AG04449 (cell line): ENCODE results near the gene DPF3.

Experiments
- CTCF ChIA-PET: fragments of 350-600 bp; formaldehyde crosslinking; extraction: SDS; loops from one replicate; lab custom pipeline; 2021; ENCODE audit warnings: antibody characterized with exemption; lab: Yijun Ruan, JAX
- POLR2A ChIA-PET: fragments of 400-600, 350-600 bp; formaldehyde crosslinking; extraction: SDS; loops from one replicate; lab custom pipeline; 2020; ENCODE audit warnings: antibody characterized with exemption, inconsistent platforms; lab: Yijun Ruan, JAX
- DNase-seq: peaks from one replicate; pipeline ENCODE4 v3.0.0-alpha.2; 2010; ENCODE audit warnings: low read depth, low spot score
- H3K4me3 ChIP-seq: 2 replicates; pipeline ENCODE4 v1.5.1; 2011; ENCODE audit warnings: low read depth, mild to moderate bottlenecking, control low read depth, low read length
- CTCF ChIP-seq: IDR thresholded peaks from one replicate; pipeline ENCODE4 v1.5.1; 2011; ENCODE audit warnings: mild to moderate bottlenecking, moderate library complexity, low read length, control low read depth, inconsistent platforms; ENCODE audit not compliant: insufficient read depth; ENCODE audit errors: missing control alignments

DPF3 gene

GRCh38 chr14:72690324-72690723 is 203.6 kb downstream of the DPF3 start:
- DNase-seq, result no peak
- ChIA-PET CTCF (no interaction called here), POLR2A (no interaction called here)
- no peak for TF ChIP-seq CTCF
- no peak overlapping the region for H3K4me3 ChIP-seq

GRCh38 chr14:72688990-72689671 is 204.8 kb downstream of the DPF3 start:
- H3K4me3 ChIP-seq, result no peak overlapping the region
- ChIA-PET POLR2A (no interaction called here), CTCF (no interaction called here)
- no peak for DNase-seq
- TF ChIP-seq CTCF, result no peak

- CTCF ChIA-PET, result interaction anchor here (1.1 to 2.0 kb wide), 5 partner anchors 9 to 262 kb away, joined by 4 to 6 read pairs (median 5); no protein-coding TSS in a partner anchor
- POLR2A ChIA-PET, result no interaction called here
- no peak for TF ChIP-seq CTCF
- no peak for DNase-seq
- no peak overlapping the region for H3K4me3 ChIP-seq
Observed at GRCh38 chr14:72686832-72687231, 207.1 kb downstream of the DPF3 start.

GRCh38 chr14:72686101-72686500 is 207.8 kb downstream of the DPF3 start:
- H3K4me3 ChIP-seq, result no peak overlapping the region
- DNase-seq, result no peak
- ChIA-PET POLR2A (no interaction called here), CTCF (interaction anchor here (1.1 to 2.0 kb wide), 5 partner anchors 9 to 263 kb away, joined by 3 to 6 read pairs (median 4); no protein-coding TSS in a partner anchor)
- no peak for TF ChIP-seq CTCF

- ChIA-PET POLR2A (no interaction called here), CTCF (interaction anchor here (1.1 to 1.8 kb wide), 2 partner anchors 8 to 264 kb away, joined by 3 to 5 read pairs; no protein-coding TSS in a partner anchor)
- no peak overlapping the region for H3K4me3 ChIP-seq
- TF ChIP-seq CTCF, result no peak
- no peak for DNase-seq
Observed at GRCh38 chr14:72685456-72685855, 208.4 kb downstream of the DPF3 start.

GRCh38 chr14:72683787-72684186 is 210.1 kb downstream of the DPF3 start:
- POLR2A ChIA-PET, result no interaction called here
- DNase-seq, result no peak

More at GRCh38 chr14:72683787-72684186, 210.1 kb downstream of the DPF3 start:
- no peak for TF ChIP-seq CTCF
- H3K4me3 ChIP-seq, result no peak overlapping the region
- CTCF ChIA-PET, result interaction anchor here (0.7 to 2.0 kb wide), 2 partner anchors 15 to 167 kb away, joined by 3 to 7 read pairs; no protein-coding TSS in a partner anchor
